MCF 10A (cell line): ENCODE measurements around the gene RAD23A. TPM values are rescaled to one million over a fixed set of nuclear protein-coding genes. Genes with fewer than 3 reads are reported as not detected.

ENCODE experiments used
- BruUV-seq: library from RNA; stranded (reverse); fragments of 400-500 nt; replicated peaks from 2 replicates; lab custom pipeline; 2021; lab: Mats Ljungman, UMichigan
- CTCF ChIA-PET: fragments of 300-600 bp; sonication (Branson Sonifier 250); formaldehyde crosslinking; extraction: SDS; loops from one replicate; lab custom pipeline; 2021; ENCODE audit warnings: antibody characterized with exemption, inconsistent platforms; lab: Yijun Ruan, JAX
- POLR2A ChIA-PET: fragments of 300-600, 350-650 bp; sonication (Branson Sonifier 250); formaldehyde crosslinking; extraction: SDS; loops from one replicate; lab custom pipeline; 2020; ENCODE audit warnings: antibody characterized with exemption, inconsistent platforms; lab: Yijun Ruan, JAX
- DNase-seq: peaks from one replicate; pipeline ENCODE4 v3.0.0-alpha.2; 2018; ENCODE audit not compliant: unreplicated experiment
- H3K27ac Mint-ChIP-seq: one replicate; pipeline ENCODE4 v1.8.0; 2022; ENCODE audit warnings: mild to moderate bottlenecking, low read depth, mixed read lengths; ENCODE audit not compliant: unreplicated experiment
- H3K27me3 Mint-ChIP-seq: one replicate; pipeline ENCODE4 v1.8.0; 2022; ENCODE audit warnings: mixed read lengths; ENCODE audit not compliant: insufficient read depth, unreplicated experiment
- H3K36me3 Mint-ChIP-seq: one replicate; pipeline ENCODE4 v1.8.0; 2022; ENCODE audit warnings: mild to moderate bottlenecking, moderate library complexity, mixed read lengths; ENCODE audit not compliant: insufficient read depth, unreplicated experiment
- H3K4me1 Mint-ChIP-seq: one replicate; pipeline ENCODE4 v1.8.0; 2022; ENCODE audit warnings: mixed read lengths; ENCODE audit not compliant: insufficient read depth, unreplicated experiment
- H3K4me3 Mint-ChIP-seq: one replicate; pipeline ENCODE4 v1.8.0; 2022; ENCODE audit warnings: mild to moderate bottlenecking, moderate library complexity, mixed read lengths; ENCODE audit not compliant: unreplicated experiment
- H3K9me3 Mint-ChIP-seq: one replicate; pipeline ENCODE4 v1.8.0; 2022; ENCODE audit warnings: mixed read lengths; ENCODE audit not compliant: unreplicated experiment
- intact Hi-C: fragments of 100-400 bp; cut with micrococcal nuclease; formaldehyde crosslinking; loops from 2 replicates; pipeline ENCODE4 v1.14.1; 2022
- total RNA-seq: library from RNA; stranded (reverse); gene quantifications from 2 replicates; pipeline ENCODE4 v1.2.3, GENCODE V29; 2022
- TF ChIP-seq, protein P1 (sequence below): fragments of 200-600 bp; IDR thresholded peaks from one replicate; pipeline ENCODE4 v1.8.0; 2022; ENCODE audit warnings: antibody characterized with exemption, mild to moderate bottlenecking; ENCODE audit not compliant: unreplicated experiment

Gene RAD23A
- total RNA-seq, 1 experiment from 2014 or later, result 219 TPM

DNA sequence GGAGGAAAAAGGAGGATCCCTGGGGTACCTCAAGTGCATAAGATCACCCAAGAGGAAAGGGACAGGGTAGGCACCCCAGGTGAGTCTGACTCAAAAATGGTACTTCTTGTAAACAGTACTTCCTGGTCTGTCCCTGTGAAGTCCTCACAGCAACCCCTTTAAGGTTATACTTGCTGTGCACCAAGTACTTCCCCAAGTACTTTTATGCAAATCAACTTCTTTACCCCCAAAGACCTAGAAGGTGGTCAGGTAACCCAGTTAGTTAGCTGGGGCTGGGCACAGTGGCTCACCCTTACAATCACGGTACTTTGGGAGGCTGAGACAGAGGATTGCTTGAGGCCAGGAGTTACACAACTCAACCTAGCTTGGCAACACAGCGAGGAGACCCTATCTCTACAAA is 4.8 kb upstream of the RAD23A start:
- H3K4me3 Mint-ChIP-seq, result peak overlapping the region; percentile 96
- intact Hi-C loops, result no loop called here
- H3K27me3 Mint-ChIP-seq, result no peaks in the 10 kb centered on the region
- CTCF ChIA-PET, result interaction anchor here (0.6 kb wide), 1 partner anchor 1136 kb away, joined by 3 read pairs; no protein-coding TSS in a partner anchor
- TF ChIP-seq, protein P1, sequence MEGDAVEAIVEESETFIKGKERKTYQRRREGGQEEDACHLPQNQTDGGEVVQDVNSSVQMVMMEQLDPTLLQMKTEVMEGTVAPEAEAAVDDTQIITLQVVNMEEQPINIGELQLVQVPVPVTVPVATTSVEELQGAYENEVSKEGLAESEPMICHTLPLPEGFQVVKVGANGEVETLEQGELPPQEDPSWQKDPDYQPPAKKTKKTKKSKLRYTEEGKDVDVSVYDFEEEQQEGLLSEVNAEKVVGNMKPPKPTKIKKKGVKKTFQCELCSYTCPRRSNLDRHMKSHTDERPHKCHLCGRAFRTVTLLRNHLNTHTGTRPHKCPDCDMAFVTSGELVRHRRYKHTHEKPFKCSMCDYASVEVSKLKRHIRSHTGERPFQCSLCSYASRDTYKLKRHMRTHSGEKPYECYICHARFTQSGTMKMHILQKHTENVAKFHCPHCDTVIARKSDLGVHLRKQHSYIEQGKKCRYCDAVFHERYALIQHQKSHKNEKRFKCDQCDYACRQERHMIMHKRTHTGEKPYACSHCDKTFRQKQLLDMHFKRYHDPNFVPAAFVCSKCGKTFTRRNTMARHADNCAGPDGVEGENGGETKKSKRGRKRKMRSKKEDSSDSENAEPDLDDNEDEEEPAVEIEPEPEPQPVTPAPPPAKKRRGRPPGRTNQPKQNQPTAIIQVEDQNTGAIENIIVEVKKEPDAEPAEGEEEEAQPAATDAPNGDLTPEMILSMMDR, result no peak
- no peak for DNase-seq
- H3K36me3 Mint-ChIP-seq, result peaks cover 79% of the 10 kb centered on the region
- POLR2A ChIA-PET, result no interaction called here
- BruUV-seq, result no TSS peak
- peak overlapping the region; percentile 96 for H3K27ac Mint-ChIP-seq
- H3K9me3 Mint-ChIP-seq, result no peaks in the 10 kb centered on the region
- peaks cover 21% of the 10 kb centered on the region for H3K4me1 Mint-ChIP-seq

DNA sequence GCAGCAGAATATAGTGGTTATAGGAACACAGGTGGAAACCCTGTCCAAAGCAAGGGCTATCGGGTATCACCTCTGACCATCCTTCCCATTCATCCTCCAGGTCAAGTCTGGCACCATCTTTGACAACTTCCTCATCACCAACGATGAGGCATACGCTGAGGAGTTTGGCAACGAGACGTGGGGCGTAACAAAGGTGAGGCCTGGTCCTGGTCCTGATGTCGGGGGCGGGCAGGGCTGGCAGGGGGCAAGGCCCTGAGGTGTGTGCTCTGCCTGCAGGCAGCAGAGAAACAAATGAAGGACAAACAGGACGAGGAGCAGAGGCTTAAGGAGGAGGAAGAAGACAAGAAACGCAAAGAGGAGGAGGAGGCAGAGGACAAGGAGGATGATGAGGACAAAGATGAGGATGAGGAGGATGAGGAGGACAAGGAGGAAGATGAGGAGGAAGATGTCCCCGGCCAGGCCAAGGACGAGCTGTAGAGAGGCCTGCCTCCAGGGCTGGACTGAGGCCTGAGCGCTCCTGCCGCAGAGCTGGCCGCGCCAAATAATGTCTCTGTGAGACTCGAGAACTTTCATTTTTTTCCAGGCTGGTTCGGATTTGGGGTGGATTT is 2.1 kb upstream of the RAD23A start:
- Mint-ChIP-seq H3K36me3 (peaks cover 88% of the 10 kb centered on the region), H3K27ac (no peak overlapping the region), H3K4me3 (no peak overlapping the region), H3K27me3 (no peaks in the 10 kb centered on the region), H3K4me1 (peaks cover 21% of the 10 kb centered on the region), H3K9me3 (no peaks in the 10 kb centered on the region)
- intact Hi-C loops, result no loop called here
- no peak for DNase-seq
- TF ChIP-seq, protein P1, result no peak
- POLR2A ChIA-PET, result no interaction called here
- no TSS peak for BruUV-seq
- CTCF ChIA-PET, result no interaction called here

DNA sequence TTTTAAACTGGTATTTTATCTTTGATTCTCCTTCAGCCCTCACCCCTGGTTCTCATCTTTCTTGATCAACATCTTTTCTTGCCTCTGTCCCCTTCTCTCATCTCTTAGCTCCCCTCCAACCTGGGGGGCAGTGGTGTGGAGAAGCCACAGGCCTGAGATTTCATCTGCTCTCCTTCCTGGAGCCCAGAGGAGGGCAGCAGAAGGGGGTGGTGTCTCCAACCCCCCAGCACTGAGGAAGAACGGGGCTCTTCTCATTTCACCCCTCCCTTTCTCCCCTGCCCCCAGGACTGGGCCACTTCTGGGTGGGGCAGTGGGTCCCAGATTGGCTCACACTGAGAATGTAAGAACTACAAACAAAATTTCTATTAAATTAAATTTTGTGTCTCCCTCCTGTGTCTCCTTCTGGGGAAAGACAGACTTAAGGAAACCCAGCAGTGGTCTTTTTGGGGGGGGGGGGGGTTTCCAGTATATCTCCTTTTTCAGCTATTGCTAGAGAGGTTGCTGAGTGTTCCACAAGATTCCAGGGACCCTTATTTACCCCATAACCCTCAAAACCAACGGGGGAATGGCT is 1.5 kb upstream of the RAD23A start:
- no peak for DNase-seq
- Mint-ChIP-seq H3K27ac (no peak overlapping the region), H3K4me1 (peaks cover 21% of the 10 kb centered on the region), H3K27me3 (no peaks in the 10 kb centered on the region), H3K36me3 (peaks cover 88% of the 10 kb centered on the region), H3K4me3 (no peak overlapping the region), H3K9me3 (no peaks in the 10 kb centered on the region)
- ChIA-PET POLR2A (no interaction called here), CTCF (no interaction called here)
- intact Hi-C loops, result no loop called here
- no TSS peak for BruUV-seq
- TF ChIP-seq, protein P1, result no peak

DNA sequence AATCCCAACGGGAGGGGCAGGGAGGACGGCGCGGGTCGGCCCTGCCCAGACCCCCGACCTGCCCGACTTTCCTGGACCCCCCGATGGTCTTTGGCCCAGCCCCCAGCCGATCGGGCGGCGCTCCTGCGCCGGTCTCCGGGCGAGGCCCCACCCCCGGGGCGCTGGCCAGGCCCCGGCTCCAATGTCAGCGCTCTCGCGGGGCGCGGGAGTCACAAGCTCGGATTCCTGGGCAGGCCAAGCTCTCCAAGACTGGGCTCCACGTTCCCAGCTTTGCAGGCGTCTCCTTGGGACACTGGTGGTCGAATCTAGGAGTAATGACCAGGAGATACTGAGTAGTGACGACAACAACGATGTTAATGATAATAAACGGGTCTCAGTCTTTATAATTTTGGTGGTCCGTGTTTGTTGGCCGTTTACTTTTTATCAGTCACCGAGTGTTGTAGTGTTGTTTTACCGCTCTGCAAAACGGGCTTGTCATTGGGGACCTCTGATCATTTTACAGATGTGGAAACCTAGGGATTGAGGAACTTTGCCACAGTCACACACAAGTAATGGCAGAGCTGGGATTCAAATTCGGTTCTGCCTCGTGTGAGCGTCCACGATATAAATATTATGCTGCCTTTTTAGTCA is 545 bp downstream of the RAD23A start:
- peaks cover 88% of the 10 kb centered on the region for H3K36me3 Mint-ChIP-seq
- DNase-seq, result peak; percentile 80
- POLR2A ChIA-PET, result interaction anchor here (0.6 to 1.8 kb wide), 12 partner anchors 8 to 901 kb away, joined by 3 to 51 read pairs (median 4); partner anchors contain the start of genes FARSA, GADD45GIP1, GCDH and IER2
- TF ChIP-seq, protein P1, result no peak
- intact Hi-C loops, result no loop called here
- H3K27ac Mint-ChIP-seq, result peak overlapping the region; percentile 94
- H3K4me1 Mint-ChIP-seq, result peaks cover 13% of the 10 kb centered on the region
- no TSS peak for BruUV-seq
- no peaks in the 10 kb centered on the region for H3K9me3 Mint-ChIP-seq
- peak overlapping the region; percentile 84 for H3K4me3 Mint-ChIP-seq
- CTCF ChIA-PET, result interaction anchor here (0.6 to 0.9 kb wide), 2 partner anchors 19 to 1506 kb away, joined by 3 to 8 read pairs; no protein-coding TSS in a partner anchor
- H3K27me3 Mint-ChIP-seq, result no peaks in the 10 kb centered on the region
